ENCODE data around the gene ING2.

DNA sequence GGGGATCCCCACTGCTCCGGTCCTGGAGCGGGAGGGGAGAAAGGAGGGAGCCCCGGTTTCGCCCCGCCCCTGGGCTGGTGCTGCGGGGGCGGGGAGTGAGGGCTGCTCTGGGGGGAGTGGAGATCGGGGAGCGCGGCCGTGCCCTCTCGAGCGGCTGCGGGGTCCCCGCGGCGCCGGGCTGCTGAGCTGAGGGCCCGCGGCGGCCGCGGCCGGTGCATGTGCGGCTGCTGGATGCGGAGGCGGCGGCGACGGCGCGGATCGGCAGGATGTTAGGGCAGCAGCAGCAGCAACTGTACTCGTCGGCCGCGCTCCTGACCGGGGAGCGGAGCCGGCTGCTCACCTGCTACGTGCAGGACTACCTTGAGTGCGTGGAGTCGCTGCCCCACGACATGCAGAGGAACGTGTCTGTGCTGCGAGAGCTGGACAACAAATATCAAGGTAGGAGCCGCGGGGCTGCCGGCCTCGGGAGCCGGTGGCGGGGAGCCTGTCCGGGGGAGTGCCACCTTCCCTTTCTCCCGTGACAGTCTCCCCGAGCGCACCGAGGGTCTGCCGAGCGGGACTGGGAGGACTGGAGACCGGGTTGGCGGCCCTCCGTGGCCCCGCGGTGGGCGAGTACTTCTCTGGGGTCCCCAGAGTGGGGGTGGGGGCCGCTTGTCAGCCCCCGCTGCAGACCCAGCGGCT, at the start of gene ING2:
- TF ChIP-seq, protein P1, sequence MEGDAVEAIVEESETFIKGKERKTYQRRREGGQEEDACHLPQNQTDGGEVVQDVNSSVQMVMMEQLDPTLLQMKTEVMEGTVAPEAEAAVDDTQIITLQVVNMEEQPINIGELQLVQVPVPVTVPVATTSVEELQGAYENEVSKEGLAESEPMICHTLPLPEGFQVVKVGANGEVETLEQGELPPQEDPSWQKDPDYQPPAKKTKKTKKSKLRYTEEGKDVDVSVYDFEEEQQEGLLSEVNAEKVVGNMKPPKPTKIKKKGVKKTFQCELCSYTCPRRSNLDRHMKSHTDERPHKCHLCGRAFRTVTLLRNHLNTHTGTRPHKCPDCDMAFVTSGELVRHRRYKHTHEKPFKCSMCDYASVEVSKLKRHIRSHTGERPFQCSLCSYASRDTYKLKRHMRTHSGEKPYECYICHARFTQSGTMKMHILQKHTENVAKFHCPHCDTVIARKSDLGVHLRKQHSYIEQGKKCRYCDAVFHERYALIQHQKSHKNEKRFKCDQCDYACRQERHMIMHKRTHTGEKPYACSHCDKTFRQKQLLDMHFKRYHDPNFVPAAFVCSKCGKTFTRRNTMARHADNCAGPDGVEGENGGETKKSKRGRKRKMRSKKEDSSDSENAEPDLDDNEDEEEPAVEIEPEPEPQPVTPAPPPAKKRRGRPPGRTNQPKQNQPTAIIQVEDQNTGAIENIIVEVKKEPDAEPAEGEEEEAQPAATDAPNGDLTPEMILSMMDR (IDR thresholded peaks at IDR 0.05), result no peak
- TF ChIP-seq POLR2A (IDR thresholded peaks at IDR 0.05) (no peak), EP300 (IDR thresholded peaks at IDR 0.05; ENCODE audit: low read depth) (no peak)

Measured in transverse colon (tissue), 3 donors.